Germinal center (tissue), 1 donor: ENCODE results near the gene COL5A1.

ENCODE experiments used
- DNase-seq: peaks from one replicate; pipeline ENCODE4 v3.0.0; 2012; ENCODE audit warnings: mixed read lengths, low spot score

The COL5A1 gene

DNA sequence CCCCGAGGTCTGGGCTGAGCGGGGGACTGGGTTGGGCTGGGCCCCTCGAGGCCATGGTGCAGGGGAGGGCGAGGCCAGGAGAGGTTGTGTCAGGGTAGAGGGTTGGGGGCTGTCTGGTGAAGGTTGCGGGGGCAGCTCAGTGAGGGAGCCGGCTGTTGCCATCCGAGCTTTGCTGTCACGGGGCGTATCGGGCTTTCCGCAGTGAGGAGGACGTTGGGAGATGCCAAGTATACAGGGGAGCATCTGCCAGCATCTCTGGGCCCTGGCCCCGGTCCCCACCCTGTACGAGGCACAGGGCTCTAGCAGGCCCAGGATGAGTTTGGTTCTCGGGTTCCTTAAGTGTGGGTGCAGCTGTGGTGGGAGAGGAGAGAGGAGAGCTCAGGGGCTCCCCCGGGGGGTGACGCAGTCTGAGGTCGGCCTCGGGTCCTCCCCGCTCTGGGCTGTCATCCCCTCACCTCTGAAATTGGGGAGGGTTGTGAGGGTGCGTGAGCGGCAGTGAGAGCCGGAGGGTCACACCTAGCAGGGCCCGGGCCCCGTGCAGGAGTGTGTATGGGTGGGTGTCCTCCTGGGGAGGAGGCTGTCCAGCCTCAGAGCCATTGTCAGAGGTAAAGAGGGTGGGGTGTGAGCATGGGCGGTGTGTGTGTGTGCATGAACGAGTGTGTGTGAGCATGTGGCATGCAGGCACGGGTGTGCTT lies 87.3 kb downstream of the COL5A1 start:
- DNase-seq, result no peak

GRCh38 chr9:134730011-134730760 lies 88.6 kb downstream of the COL5A1 start:
- DNase-seq, result no peak

DNA sequence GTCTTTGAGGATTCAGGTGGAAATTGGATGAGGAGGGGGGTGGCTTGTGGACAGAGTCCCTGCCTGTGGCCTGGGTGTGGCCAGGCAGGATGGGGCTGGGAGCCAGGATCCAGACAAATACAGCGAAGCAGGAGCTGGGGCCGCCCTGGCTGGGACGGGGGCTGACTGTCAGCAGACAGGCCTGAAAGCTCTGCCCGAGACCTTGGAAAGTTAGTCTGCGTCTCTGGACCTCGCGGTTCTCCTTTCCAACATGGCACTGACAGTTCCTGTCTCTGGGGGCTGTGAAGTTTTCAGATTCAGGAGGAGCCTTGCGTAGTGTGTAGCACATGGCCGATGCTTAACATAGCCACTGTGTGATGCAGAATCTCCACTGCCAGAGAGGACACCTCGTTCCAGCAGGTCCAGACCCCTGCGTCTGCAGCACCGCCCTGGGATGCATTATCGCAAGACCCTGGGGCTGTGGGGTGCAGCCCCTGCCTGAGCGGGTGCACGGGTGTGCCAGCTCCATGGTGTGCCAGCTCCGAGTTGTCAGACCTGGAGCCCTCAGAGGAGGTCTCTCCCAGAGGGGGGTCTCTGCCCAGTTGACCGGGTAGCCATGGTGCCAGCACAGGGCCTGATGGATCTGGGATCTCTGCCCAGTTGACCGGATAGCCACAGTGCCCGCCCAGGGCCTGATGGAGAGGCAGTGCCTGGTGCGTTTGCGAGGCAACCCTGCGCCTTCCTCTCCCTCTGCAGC lies 89.3 kb downstream of the COL5A1 start:
- no peak for DNase-seq

- no peak for DNase-seq
These were observed 90.1 kb downstream of the COL5A1 start for GRCh38 chr9:134731497-134732391.

DNA sequence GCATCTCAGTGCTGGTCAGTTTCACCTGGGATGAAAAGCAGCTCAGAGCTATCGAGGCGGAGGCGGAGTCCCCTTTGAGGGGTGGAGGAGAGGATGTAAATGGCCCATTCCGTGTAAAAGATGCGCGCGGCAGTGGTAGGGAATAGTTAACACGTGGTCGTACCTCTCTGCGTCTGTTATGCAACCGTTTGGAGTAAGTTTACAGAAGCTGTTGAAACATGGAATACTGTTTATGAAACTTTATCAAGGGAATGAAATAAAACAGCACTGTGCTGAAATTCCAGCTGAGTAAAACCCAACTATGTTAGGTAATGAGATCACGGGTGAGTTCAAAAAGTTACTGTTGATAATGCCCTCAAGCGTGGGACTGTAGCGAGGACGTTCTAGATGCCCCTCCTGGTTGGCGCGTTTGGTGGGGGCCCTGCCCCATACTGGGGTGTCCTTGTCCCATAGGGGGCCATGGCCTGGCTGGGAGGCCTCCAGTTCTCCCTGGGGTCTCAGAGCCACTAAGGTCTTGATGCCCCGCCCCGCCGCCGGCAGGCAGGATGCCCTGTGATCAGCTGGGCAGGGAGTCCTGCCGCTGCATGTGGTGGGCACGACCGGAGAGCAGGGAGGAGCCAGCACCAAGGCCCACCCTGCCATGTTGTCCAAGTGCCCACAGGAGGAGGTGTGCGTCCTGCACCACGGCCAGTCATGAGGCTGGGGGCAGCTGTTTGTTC lies 90.9 kb downstream of the COL5A1 start:
- no peak for DNase-seq

DNA sequence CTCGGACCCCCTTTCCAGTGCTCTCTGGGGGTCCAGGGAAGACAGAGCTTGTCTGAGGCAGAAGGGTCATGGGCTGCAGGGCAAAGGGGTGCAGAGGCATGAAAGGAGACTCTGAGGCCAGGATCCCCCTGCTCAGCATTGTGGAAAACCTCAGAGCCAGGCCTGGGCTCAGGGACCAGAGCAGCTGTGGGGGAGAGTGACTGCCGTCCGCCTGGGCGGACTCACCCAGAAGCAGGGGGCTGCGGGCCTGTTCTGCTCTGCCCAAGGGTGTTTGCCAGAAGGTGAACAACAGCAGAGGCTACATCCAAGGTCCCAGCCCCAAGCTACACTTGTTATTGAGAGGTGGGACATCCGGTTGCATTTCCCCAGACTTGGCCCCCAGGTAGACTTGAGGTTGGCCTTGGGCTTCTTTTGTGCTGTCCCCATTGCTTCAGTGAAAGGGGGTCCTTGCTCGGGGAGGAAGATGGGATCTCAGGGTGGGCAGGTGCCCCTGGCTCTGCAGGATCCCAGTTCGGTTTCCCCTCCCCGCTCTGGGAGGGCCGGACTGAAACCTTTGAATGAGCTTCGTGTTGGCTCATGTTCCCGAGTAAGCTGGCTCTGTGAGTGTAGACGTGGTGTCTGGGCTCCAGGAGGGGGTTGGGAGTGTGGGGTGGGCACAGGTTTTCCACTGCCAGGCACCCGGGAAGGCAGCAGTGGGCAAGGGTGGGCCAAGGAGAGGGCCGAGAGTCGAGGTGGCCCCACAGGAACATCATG lies 92.1 kb downstream of the COL5A1 start:
- no peak for DNase-seq

DNA sequence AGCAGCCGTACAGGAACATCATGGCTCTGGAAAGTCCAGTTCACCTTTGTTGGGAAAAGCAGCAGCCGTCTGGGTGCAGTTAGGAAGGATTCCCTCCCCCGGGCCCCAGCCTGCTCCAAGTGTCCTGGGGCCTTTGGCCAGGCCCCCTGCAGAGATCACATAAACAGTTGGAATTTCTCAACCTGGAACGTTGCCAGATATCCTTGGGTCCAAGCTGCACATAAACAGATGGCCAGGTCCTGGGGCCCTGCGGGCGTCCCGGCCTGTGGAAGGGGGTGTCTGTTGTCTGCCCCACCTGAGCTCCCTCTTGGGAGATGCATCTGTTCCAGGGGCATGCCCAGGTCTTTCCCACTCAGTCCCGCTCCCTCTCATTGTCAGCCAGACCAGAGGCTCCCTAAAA lies 92.7 kb downstream of the COL5A1 start:
- DNase-seq, result no peak

DNA sequence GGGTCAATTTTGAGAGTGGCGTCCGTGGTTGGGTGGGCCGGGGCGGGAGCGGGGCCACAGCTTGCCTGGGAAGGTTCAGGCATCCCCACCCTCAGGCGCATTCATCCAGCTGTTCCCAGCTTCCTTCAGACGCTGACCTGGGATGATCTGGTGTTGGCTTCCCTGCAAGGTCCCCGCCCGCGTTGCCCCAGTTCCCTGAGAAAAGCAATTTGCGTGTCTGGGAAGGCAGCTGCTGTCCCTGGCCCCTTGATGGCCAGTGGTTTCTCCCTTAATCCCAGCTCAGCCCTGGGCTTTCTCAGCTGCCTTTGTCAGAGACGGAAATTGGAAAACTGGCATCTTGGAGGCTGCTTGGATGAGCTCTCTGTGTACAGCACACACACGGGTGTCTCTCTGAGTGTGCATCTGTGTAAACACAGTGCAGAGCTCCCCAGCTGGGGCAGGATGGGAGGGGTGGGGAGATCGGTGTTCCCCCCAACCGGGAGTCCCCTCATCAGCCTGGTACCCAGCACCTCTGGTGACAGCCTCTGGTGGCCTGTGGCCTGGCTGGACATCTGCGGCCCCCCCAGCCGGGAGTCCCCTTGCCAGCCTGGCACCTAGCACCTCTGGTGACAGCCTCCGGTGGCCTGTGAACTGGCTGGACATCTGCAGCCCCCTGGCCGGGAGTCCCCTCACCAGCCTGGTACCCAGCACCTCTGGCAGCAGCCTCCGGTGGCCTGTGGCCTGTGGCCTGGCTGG lies 94.0 kb downstream of the COL5A1 start:
- DNase-seq, result no peak

DNA sequence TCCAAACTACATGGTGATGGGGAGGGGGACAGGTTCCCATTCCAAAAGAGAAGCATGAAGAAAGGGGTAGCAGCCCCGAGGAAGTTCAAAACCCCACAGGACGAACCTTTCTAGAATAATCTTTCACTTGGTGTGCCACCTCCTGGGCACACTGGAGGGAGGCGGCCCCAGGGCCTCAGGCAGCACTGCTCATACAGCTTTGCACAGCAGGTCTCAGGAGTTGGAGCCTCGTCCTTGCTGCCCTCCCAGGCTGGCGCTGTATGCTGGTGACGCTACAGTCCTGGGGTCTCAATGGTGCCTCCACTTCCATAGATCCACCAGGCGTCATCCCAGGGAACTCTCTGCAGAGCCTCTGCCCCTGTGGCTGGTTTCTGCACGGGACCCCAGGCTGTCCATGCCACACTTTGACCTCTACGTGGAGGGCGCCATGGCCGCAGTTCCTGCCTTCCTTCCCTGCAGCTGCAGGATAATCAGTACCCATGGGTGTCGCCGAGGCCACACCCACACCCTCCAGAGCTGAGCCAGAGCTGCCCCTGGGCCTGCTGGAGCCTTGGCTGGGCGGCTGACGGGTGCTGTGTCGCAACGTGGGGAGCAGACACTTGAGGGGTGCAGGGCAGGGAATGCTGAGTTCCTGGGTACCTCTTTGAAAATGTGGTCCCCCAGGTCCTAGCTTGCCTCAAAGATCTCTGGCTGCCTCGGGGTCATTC lies 95.3 kb downstream of the COL5A1 start:
- DNase-seq, result no peak

DNA sequence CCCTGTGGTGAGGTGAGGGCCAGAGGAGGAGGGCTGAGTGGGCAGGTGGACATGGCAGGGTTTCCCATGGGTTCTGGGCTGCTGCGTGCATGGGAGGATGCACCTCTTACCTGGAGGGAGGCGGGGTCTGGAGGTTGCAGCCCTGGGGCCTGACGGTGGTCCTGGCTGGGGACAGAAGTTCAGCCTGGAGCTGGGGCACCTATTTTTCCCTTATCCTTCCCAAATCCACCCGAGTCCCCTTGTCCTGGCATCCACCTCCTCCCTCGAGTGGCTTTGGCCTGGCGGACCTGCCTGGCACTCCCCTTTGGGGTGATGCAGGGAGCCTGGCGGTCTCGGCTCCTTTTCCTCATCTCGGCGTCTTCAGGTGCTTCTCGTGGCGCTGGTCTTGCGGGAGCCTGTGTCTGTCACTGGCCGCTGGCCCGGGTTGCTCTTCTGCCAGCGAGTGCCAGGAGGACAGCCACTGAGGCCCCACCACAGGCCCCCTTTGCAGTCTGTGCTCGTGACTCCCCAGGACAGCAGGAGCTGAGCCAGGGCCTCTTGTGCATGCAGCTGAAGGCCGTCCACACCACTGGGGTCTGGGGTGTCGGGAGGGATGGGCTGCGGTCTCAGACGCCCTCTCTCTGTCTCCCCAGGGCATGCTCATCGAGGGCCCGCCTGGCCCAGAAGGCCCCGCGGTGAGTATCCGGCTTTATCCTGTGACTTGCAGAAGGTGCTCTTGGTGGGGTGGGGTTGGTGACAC lies 96.4 kb downstream of the COL5A1 start:
- no peak for DNase-seq

DNA sequence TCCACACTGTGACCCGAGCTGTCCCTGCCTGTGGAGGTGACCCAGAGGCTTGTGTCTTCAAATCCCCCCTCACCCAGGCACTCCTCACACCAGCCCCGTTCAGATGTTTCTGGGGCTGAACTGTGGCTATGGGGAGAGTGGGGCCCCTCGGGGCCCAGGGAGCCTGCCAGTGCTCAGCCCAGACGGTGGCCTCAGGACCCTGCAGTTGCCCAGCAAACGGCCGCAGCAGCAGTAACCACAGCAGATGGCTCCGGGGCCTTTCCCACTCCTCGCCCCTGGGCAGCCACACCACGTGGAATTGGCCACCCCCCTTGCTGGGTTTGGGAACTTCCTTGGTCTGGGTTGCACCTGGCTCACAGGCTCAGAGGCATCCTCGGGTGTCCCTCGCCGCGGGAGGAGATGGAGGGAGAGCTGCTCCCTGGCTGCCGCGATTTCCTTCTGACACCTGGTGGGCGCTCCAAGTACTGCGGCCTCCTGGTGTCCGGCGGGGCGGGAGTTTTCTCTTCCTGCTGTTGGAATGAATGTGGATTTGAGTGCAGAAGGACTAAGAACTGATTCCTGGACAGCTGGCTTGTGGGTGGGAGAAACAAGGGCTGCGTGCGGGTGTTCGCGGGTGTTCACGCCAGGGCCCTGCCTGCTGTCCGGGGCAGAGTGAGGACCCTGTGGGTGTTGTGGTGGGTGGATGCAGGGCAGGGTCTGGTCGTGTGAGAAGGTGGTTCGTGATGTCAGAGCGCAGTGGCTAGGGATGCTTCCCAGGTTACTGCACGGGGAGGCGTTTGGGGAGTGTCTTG lies 97.5 kb downstream of the COL5A1 start:
- peak; percentile 29 for DNase-seq

GRCh38 chr9:134739660-134739968 lies 98.0 kb downstream of the COL5A1 start:
- no peak for DNase-seq

- no peak for DNase-seq
These were observed 98.5 kb downstream of the COL5A1 start for GRCh38 chr9:134740071-134740470.

- DNase-seq, result no peak
These were observed 100.2 kb downstream of the COL5A1 start for GRCh38 chr9:134741846-134742245.

GRCh38 chr9:134742822-134743535 lies 101.4 kb downstream of the COL5A1 start:
- DNase-seq, result no peak

DNA sequence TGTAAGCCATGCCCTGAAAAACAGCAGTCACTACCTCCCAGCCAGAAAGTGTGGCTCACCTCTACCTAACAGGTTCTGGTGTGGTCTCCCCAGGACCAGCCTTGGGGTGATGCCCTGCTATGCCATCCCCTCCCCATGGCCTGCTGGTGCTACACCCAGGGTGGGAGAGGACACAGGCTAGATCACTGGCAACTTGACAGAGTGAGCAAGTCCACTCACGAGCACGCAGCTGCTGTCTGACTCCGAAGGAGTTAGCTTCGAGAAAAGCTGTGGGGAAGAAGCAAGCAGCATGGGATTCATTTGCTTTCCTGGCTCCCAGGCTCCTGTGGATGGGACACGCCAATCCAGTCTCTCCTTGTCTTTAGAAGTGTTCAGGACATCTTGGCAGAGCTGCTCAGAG lies 102.2 kb downstream of the COL5A1 start:
- no peak for DNase-seq
